A549 (cell line): ENCODE results near the gene KIF13A. TPM values are rescaled to one million over a fixed set of nuclear protein-coding genes. Genes with fewer than 3 reads are reported as not detected.

Experiments
- ATAC-seq, 2 experiments: fragments of 200-7000 bp in 1 of 2; fragments of >200 bp in 1 of 2; cut with Nextera tagmentation in 1 of 2; cut with Tn5 transposase in 1 of 2; 3 replicates each; pipeline versions ENCODE4 v1.8.0 to v1.9.1; 2018 to 2020; ENCODE audit warnings: mild to moderate bottlenecking in 1 of 2, moderate library complexity in 1 of 2
- CTCF ChIA-PET: fragments of 300-600 bp; sonication (Branson Sonifier 250); formaldehyde crosslinking; extraction: SDS; loops from one replicate; lab custom pipeline; 2021; ENCODE audit warnings: antibody characterized with exemption, inconsistent platforms; lab: Yijun Ruan, JAX
- POLR2A ChIA-PET: fragments of 350-600 bp; formaldehyde crosslinking; extraction: SDS; loops from one replicate; lab custom pipeline; 2021; ENCODE audit warnings: antibody characterized with exemption, inconsistent platforms; lab: Yijun Ruan, JAX
- DNase-seq, 2 experiments: peaks; one replicate each; pipeline versions ENCODE4 v3.0.0 to v3.0.0-alpha.2; 2011 to 2016; ENCODE audit warnings: low read depth in 1 of 2, low spot score in 1 of 2
- FAIRE-seq: peaks from 2 replicates; lab custom pipeline; 2011; peaks lifted over from hg19 to GRCh38; lab: Jason Lieb, UNC
- H3K27ac ChIP-seq, 2 experiments: fragments of >200 bp; sonication (Bioruptor Twin); formaldehyde crosslinking; 3 replicates each; pipeline ENCODE4 v1.5.1; 2016 to 2017
- H3K4me1 ChIP-seq: fragments of >200 bp; sonication (Bioruptor Twin); formaldehyde crosslinking; 3 replicates; pipeline ENCODE4 v1.6.1; 2016
- H3K4me2 ChIP-seq: fragments of >200 bp; sonication (Bioruptor Twin); formaldehyde crosslinking; 3 replicates; pipeline ENCODE4 v1.6.1; 2016
- H3K4me3 ChIP-seq: fragments of >200 bp; sonication (Bioruptor Twin); formaldehyde crosslinking; 3 replicates; pipeline ENCODE4 v1.5.1; 2016
- H3K9me3 ChIP-seq: fragments of >200 bp; sonication (Bioruptor Twin); formaldehyde crosslinking; 3 replicates; pipeline ENCODE4 v1.6.1; 2016
- BHLHE40 ChIP-seq: IDR thresholded peaks from 2 replicates; pipeline ENCODE4 v1.6.1; 2012; ENCODE audit warnings: low read depth, low read length, inconsistent platforms
- CBX2 ChIP-seq: fragments of 200-600 bp; sonication (generic); IDR thresholded peaks from 2 replicates; pipeline ENCODE4 v1.6.1; 2016; ENCODE audit warnings: low read depth, mild to moderate bottlenecking, borderline replicate concordance
- CBX8 ChIP-seq: fragments of 200-600 bp; sonication (generic); IDR thresholded peaks from 2 replicates; pipeline ENCODE4 v1.6.1; 2016
- CHD2 ChIP-seq: fragments of 150-350 bp; IDR thresholded peaks from 2 replicates; pipeline ENCODE4 v1.6.1; 2014; ENCODE audit warnings: low read length; ENCODE audit not compliant: partially characterized antibody
- CHD4 ChIP-seq: fragments of 200-600 bp; sonication (generic); IDR thresholded peaks from 2 replicates; pipeline ENCODE4 v1.6.1; 2016; ENCODE audit warnings: antibody characterized with exemption, mild to moderate bottlenecking, borderline replicate concordance
- HDAC2 ChIP-seq: fragments of 200-600 bp; sonication (generic); IDR thresholded peaks from 2 replicates; pipeline ENCODE4 v1.6.1; 2016
- HEYL ChIP-seq: fragments of 250-450 bp; sonication (Bioruptor Pico); IDR thresholded peaks from 2 replicates; pipeline ENCODE4 v1.8.0; 2021; ENCODE audit warnings: mild to moderate bottlenecking, moderate library complexity
- HOXA7 ChIP-seq: fragments of 250-450 bp; sonication (Bioruptor Pico); IDR thresholded peaks from 2 replicates; pipeline ENCODE4 v1.5.0; 2020; ENCODE audit warnings: mild to moderate bottlenecking, moderate library complexity
- HOXB13 ChIP-seq: fragments of 250-450 bp; sonication (Bioruptor Pico); IDR thresholded peaks from 2 replicates; pipeline ENCODE4 v1.5.0; 2020; ENCODE audit warnings: low read depth, mild to moderate bottlenecking, moderate library complexity
- JUNB ChIP-seq: fragments of >200 bp; sonication (Bioruptor Twin); formaldehyde crosslinking; IDR thresholded peaks from 2 replicates; pipeline ENCODE4 v1.6.1; 2016
- KDM5A ChIP-seq: fragments of 200-600 bp; sonication (generic); IDR thresholded peaks from 2 replicates; pipeline ENCODE4 v1.6.1; 2016; ENCODE audit warnings: antibody characterized with exemption, mild to moderate bottlenecking
- MAFK ChIP-seq: fragments of 450-650 bp; IDR thresholded peaks from 2 replicates; pipeline ENCODE4 v1.6.1; 2014; ENCODE audit not compliant: partially characterized antibody
- MAZ ChIP-seq: fragments of 150-350 bp; IDR thresholded peaks from 2 replicates; pipeline ENCODE4 v1.6.1; 2014; ENCODE audit warnings: antibody characterized with exemption, low read depth, low read length, borderline replicate concordance
- NPAS2 ChIP-seq: fragments of 250-450 bp; sonication (Bioruptor Pico); IDR thresholded peaks from 2 replicates; pipeline ENCODE4 v1.8.0; 2022; ENCODE audit warnings: mild to moderate bottlenecking, moderate library complexity, borderline replicate concordance
- PBX3 ChIP-seq: IDR thresholded peaks from 2 replicates; pipeline ENCODE4 v1.6.1; 2012
- PHF8 ChIP-seq: fragments of 200-600 bp; sonication (generic); IDR thresholded peaks from 2 replicates; pipeline ENCODE4 v1.6.1; 2016; ENCODE audit warnings: low read depth, mild to moderate bottlenecking, antibody characterized with exemption, moderate library complexity, borderline replicate concordance
- RARB ChIP-seq: fragments of 250-450 bp; sonication (Bioruptor Pico); IDR thresholded peaks from 2 replicates; pipeline ENCODE4 v1.8.0; 2021; ENCODE audit warnings: mild to moderate bottlenecking, moderate library complexity
- REST ChIP-seq: fragments of 200-600 bp; sonication (generic); IDR thresholded peaks from 2 replicates; pipeline ENCODE4 v1.6.1; 2016; ENCODE audit warnings: antibody characterized with exemption, mild to moderate bottlenecking, moderate library complexity
- SMC3 ChIP-seq: fragments of >200 bp; sonication (Bioruptor Twin); formaldehyde crosslinking; IDR thresholded peaks from 3 replicates; pipeline ENCODE4 v1.6.1; 2018; ENCODE audit warnings: inconsistent platforms
- SREBF2 ChIP-seq: fragments of 450-650 bp; IDR thresholded peaks from 2 replicates; pipeline ENCODE4 v1.6.1; 2014; ENCODE audit warnings: mild to moderate bottlenecking, moderate library complexity
- WGBS: methylation state at CpG from one replicate; pipeline ENCODE4 v1.1.6; 2017; ENCODE audit errors: missing lambda C conversion rate; 5-methylcytosine and 5-hydroxymethylcytosine counted together
- polyA plus RNA-seq, 4 experiments: library from polyadenylated mRNA; depleted of rRNA in 3 of 4; stranded (reverse); fragments of >200 nt; fragmentation: RNase III in 1 of 4; extraction: RNeasy Plus Mini Kit Qiagen cat#74134 plus additional on column Dnase treatment in 1 of 4; gene quantifications; 2 replicates in 3 of 4; 3 replicates in 1 of 4; pipeline ENCODE4 v1.2.3, GENCODE V29; 2011 to 2017
- TF ChIP-seq, protein P1 (sequence below): fragments of 250-450 bp; sonication (Bioruptor Pico); IDR thresholded peaks from 2 replicates; pipeline ENCODE4 v1.5.0; 2020; ENCODE audit warnings: low read depth, mild to moderate bottlenecking, moderate library complexity
- TF ChIP-seq, protein P2 (sequence below): fragments of >200 bp; sonication (Bioruptor Twin); formaldehyde crosslinking; IDR thresholded peaks from 3 replicates; pipeline ENCODE4 v1.5.1; 2016
- TF ChIP-seq, protein P3 (sequence below): fragments of >200 bp; sonication (Bioruptor Twin); formaldehyde crosslinking; IDR thresholded peaks from 3 replicates; pipeline ENCODE4 v1.6.1; 2016

Gene KIF13A
- polyA plus RNA-seq, 2 of the 4 experiments (the other 2 are of a cell fraction) = 30.2 to 39.4 TPM

GRCh38 chr6:17959302-17959701 lies 28.1 kb downstream of the KIF13A start:
- H3K27ac ChIP-seq = no peak overlapping the region
- no peaks in the 10 kb centered on the region for H3K9me3 ChIP-seq
- TF ChIP-seq, protein P1, sequence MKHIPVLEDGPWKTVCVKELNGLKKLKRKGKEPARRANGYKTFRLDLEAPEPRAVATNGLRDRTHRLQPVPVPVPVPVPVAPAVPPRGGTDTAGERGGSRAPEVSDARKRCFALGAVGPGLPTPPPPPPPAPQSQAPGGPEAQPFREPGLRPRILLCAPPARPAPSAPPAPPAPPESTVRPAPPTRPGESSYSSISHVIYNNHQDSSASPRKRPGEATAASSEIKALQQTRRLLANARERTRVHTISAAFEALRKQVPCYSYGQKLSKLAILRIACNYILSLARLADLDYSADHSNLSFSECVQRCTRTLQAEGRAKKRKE (CRISPR knock-in tag) = no peak
- TF ChIP-seq MAFK (no peak), CBX8 (no peak), CHD2 (no peak), SMC3 (no peak), SREBF2 (no peak), CHD4 (no peak), KDM5A (no peak), REST (no peak), BHLHE40 (no peak)
- TF ChIP-seq, protein P2, sequence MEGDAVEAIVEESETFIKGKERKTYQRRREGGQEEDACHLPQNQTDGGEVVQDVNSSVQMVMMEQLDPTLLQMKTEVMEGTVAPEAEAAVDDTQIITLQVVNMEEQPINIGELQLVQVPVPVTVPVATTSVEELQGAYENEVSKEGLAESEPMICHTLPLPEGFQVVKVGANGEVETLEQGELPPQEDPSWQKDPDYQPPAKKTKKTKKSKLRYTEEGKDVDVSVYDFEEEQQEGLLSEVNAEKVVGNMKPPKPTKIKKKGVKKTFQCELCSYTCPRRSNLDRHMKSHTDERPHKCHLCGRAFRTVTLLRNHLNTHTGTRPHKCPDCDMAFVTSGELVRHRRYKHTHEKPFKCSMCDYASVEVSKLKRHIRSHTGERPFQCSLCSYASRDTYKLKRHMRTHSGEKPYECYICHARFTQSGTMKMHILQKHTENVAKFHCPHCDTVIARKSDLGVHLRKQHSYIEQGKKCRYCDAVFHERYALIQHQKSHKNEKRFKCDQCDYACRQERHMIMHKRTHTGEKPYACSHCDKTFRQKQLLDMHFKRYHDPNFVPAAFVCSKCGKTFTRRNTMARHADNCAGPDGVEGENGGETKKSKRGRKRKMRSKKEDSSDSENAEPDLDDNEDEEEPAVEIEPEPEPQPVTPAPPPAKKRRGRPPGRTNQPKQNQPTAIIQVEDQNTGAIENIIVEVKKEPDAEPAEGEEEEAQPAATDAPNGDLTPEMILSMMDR = no peak
- ChIA-PET CTCF (interaction anchor here (0.6 to 1.7 kb wide), 2 partner anchors 62 to 162 kb away, joined by 3 to 4 read pairs; partner anchors contain the start of gene NHLRC1), POLR2A (no interaction called here)
- DNase-seq = no peak
- WGBS = 89% methylated on average over 1 of the region's 1 CpG
- no peak overlapping the region for H3K4me2 ChIP-seq
- FAIRE-seq = no peak
- peaks cover 16% of the 10 kb centered on the region; the same call in 1 of the 3 replicates for H3K4me1 ChIP-seq
- no peak overlapping the region for H3K4me3 ChIP-seq
- ATAC-seq = no peak

DNA sequence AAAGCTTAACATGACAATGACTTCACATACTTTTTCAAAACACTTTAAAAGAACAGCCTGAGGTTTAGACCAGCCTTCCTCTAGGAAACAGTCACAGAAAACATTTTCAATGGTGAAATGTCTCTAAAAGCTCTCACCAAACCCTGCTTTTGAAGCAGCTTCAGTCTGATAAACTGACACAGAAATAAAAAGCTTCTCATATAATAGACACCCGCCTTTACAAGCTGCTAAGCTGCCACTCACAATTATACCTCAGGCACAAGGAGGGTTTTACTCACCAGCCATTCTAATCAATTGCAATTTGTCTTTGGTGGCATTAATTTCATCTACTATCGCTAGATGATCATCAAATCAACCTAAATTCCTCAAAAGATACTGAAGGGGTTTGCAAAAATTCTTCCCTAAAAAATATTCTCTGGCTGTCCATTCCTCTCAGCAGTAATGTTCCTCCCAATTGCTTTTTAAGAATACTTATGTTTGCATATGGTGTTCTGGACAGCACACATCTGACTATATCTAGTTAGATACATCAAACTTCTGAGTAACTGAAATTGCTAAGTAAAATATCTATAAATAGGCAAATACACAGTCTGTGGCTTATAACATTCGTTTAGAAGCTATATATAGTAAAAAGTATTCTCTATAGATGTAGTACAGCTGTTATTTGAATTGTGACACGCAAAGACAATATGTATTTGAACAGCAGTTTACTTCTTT lies 29.4 kb downstream of the KIF13A start:
- ChIA-PET POLR2A (no interaction called here), CTCF (interaction anchor here (1.7 kb wide), 1 partner anchor 164 kb away, joined by 4 read pairs; the partner anchor contains the start of gene NHLRC1)
- Histone ChIP-seq H3K27ac (no peak overlapping the region), H3K4me2 (no peak overlapping the region), H3K4me1 (peaks cover 16% of the 10 kb centered on the region; the same call in 1 of the 3 replicates), H3K9me3 (no peaks in the 10 kb centered on the region), H3K4me3 (no peak overlapping the region)
- FAIRE-seq (no peak), DNase-seq (no peak), ATAC-seq (no peak)
- no peak for TF ChIP-seq MAZ
- TF ChIP-seq NPAS2 (CRISPR knock-in tag) = no peak
- no peak for TF ChIP-seq RARB (CRISPR knock-in tag)
- no peak for TF ChIP-seq HDAC2
- no peak for TF ChIP-seq JUNB
- no peak for TF ChIP-seq CBX2
- TF ChIP-seq SMC3 = no peak
- TF ChIP-seq, protein P3, sequence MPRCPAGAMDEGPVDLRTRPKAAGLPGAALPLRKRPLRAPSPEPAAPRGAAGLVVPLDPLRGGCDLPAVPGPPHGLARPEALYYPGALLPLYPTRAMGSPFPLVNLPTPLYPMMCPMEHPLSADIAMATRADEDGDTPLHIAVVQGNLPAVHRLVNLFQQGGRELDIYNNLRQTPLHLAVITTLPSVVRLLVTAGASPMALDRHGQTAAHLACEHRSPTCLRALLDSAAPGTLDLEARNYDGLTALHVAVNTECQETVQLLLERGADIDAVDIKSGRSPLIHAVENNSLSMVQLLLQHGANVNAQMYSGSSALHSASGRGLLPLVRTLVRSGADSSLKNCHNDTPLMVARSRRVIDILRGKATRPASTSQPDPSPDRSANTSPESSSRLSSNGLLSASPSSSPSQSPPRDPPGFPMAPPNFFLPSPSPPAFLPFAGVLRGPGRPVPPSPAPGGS = no peak
- TF ChIP-seq HOXB13 (CRISPR knock-in tag) = no peak
- no peak for TF ChIP-seq PHF8
- no peak for TF ChIP-seq HOXA7 (CRISPR knock-in tag)
- TF ChIP-seq PBX3 = no peak
- no peak for TF ChIP-seq KDM5A
- no peak for TF ChIP-seq BHLHE40
- no peak for TF ChIP-seq HEYL (CRISPR knock-in tag)
- WGBS = 83% methylated on average over 4 of the region's 4 CpGs
